Natural killer cell (primary cell): ENCODE results near the gene TGFBI. TPM values are rescaled to one million over a fixed set of nuclear protein-coding genes. Genes with fewer than 3 reads are reported as not detected.

Experiments
- ATAC-seq, 3 donors: fragments of 150-1000 bp in 2 of 3; fragments of 200-7000 bp in 1 of 3; cut with Tn5 transposase; 1 replicate in 1 of 3; 2 replicates in 2 of 3; pipeline ENCODE4 v1.10.0; 2021; ENCODE audit warnings: mild to moderate bottlenecking in 2 of 3, moderate library complexity in 2 of 3
- DNase-seq, 2 donors: peaks; one replicate each; pipeline versions ENCODE4 v3.0.0 to v3.0.0-alpha.2; 2013 to 2021; ENCODE audit warnings: mixed read lengths in 1 of 2
- H3K27ac ChIP-seq: one replicate; pipeline ENCODE4 v1.5.1; 2013; ENCODE audit warnings: mild to moderate bottlenecking, low read length
- H3K27me3 ChIP-seq: one replicate; pipeline ENCODE4 v1.6.1; 2013; ENCODE audit warnings: low read length; ENCODE audit not compliant: control insufficient read depth, insufficient read depth
- H3K36me3 ChIP-seq: one replicate; pipeline ENCODE4 v1.6.1; 2013; ENCODE audit warnings: low read length; ENCODE audit not compliant: control insufficient read depth, insufficient read depth
- H3K4me1 ChIP-seq: one replicate; pipeline ENCODE4 v1.6.1; 2013; ENCODE audit warnings: low read length; ENCODE audit not compliant: control insufficient read depth, insufficient read depth
- H3K4me3 ChIP-seq: one replicate; pipeline ENCODE4 v1.5.1; 2013; ENCODE audit warnings: low read length
- H3K9me3 ChIP-seq: one replicate; pipeline ENCODE4 v1.6.1; 2013; ENCODE audit warnings: low read length; ENCODE audit not compliant: control insufficient read depth, insufficient read depth
- H3K27ac Mint-ChIP-seq, 2 donors: one replicate each; pipeline ENCODE4 v1.8.0; 2022; ENCODE audit warnings: mild to moderate bottlenecking in 2 of 2, mixed read lengths in 2 of 2, moderate library complexity in 1 of 2
- H3K27me3 Mint-ChIP-seq, 2 donors: one replicate each; pipeline ENCODE4 v1.8.0; 2022; ENCODE audit warnings: low read depth in 2 of 2, mixed read lengths in 2 of 2
- H3K36me3 Mint-ChIP-seq: one replicate; pipeline ENCODE4 v1.8.0; 2022; ENCODE audit warnings: mixed read lengths
- H3K4me1 Mint-ChIP-seq, 2 donors: one replicate each; pipeline ENCODE4 v1.8.0; 2022; ENCODE audit warnings: mixed read lengths in 2 of 2
- H3K4me3 Mint-ChIP-seq: one replicate; pipeline ENCODE4 v1.8.0; 2022; ENCODE audit warnings: mild to moderate bottlenecking, moderate library complexity, mixed read lengths
- H3K9me3 Mint-ChIP-seq, 2 donors: one replicate each; pipeline ENCODE4 v1.8.0; 2022; ENCODE audit warnings: mixed read lengths in 2 of 2
- WGBS: methylation state at CpG from one replicate; pipeline ENCODE4 v1.1.7; 2013; ENCODE audit warnings: missing lambda C conversion rate; ENCODE audit not compliant: insufficient coverage; 5-methylcytosine and 5-hydroxymethylcytosine counted together
- intact Hi-C: fragments of 100-400 bp; cut with micrococcal nuclease; formaldehyde crosslinking; loops from one replicate; pipeline ENCODE4 v1.14.2; 2022
- total RNA-seq, 4 donors: library from RNA; stranded (reverse); fragments of 120-200 nt in 1 of 4; gene quantifications; one replicate each; pipeline versions ENCODE4 v1.2.3 to v1.2.4, GENCODE V29; 2013 to 2022
- TF ChIP-seq, protein P1 (sequence below): fragments of 200-600 bp; IDR thresholded peaks from one replicate; pipeline ENCODE4 v1.8.0; 2022; ENCODE audit warnings: antibody characterized with exemption

The TGFBI gene
- total RNA-seq, 3 donors from 2014 or later (not counting 1 experiment from before 2014, with no cell fraction given): 6.7 to 19.6 (median 18.5) TPM

DNA sequence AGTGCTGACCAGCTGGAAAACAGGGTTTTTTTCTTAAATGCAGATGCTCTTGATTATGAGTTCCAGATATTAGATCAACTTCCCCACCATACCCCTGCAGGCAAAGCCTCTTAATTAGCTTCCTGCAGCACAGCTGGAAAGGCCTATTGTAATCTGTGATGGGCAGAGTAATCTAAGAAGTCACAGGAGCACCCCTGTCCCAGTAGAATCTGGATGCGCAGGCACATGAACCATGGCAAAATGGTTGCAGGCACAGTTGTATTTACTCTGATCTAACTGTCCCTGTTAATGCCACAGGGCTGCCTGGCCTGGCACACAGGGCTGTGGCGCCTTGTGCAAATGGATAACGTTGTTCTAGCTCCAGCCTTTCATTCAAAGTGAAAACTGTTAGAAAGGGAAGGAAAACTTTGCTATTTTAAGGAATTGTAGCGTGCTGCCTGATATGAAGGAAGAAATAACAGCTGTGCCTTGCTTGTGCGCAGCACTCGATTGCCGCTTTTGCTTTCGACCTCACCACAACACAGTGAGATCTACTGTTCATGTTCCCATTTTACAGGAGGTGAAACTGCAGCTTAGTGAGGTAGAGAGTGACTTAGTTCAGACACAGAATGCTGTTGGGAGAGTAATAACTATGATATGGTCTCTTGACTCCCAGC lies 2.3 kb downstream of the TGFBI start:
- Mint-ChIP-seq H3K27me3 (peaks cover 12 to 18% of the 10 kb centered on the region in 2 donors), H3K4me3 (no peak overlapping the region), H3K4me1 (peaks cover 13 to 15% of the 10 kb centered on the region in 2 donors), H3K27ac (no peak overlapping the region), H3K9me3 (no peaks in the 10 kb centered on the region), H3K36me3 (no peaks in the 10 kb centered on the region)
- Histone ChIP-seq H3K4me3 (no peak overlapping the region), H3K36me3 (no peaks in the 10 kb centered on the region), H3K27ac (no peak overlapping the region), H3K4me1 (peaks cover 13% of the 10 kb centered on the region), H3K9me3 (no peaks in the 10 kb centered on the region), H3K27me3 (peaks cover 10% of the 10 kb centered on the region)
- no peak for DNase-seq
- 92% methylated on average over 8 of the region's 8 CpGs for WGBS
- TF ChIP-seq, protein P1, sequence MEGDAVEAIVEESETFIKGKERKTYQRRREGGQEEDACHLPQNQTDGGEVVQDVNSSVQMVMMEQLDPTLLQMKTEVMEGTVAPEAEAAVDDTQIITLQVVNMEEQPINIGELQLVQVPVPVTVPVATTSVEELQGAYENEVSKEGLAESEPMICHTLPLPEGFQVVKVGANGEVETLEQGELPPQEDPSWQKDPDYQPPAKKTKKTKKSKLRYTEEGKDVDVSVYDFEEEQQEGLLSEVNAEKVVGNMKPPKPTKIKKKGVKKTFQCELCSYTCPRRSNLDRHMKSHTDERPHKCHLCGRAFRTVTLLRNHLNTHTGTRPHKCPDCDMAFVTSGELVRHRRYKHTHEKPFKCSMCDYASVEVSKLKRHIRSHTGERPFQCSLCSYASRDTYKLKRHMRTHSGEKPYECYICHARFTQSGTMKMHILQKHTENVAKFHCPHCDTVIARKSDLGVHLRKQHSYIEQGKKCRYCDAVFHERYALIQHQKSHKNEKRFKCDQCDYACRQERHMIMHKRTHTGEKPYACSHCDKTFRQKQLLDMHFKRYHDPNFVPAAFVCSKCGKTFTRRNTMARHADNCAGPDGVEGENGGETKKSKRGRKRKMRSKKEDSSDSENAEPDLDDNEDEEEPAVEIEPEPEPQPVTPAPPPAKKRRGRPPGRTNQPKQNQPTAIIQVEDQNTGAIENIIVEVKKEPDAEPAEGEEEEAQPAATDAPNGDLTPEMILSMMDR: no peak
- intact Hi-C loops: no loop called here
- no peak for ATAC-seq

DNA sequence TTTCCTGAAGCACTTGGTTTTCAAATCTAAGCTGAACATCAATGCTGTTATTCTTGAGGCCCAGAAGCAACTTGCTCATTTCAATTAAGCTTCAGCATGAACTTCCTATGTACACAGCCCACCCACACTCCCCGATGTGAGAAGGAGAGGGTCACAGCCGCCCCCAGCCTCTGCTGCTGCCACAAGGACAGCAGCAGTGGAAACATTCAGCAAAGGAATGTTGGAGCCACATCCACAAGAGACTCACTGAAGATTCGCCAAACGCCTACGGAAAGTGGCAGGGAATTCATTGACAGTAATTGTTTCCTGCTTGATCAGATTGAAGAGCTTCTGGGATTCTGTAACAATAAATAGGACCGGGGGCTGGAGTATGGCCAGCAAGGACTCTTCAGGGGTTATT lies 2.9 kb downstream of the TGFBI start:
- 92% methylated on average over 6 of the region's 6 CpGs for WGBS
- peaks cover 20% of the 10 kb centered on the region for H3K4me1 ChIP-seq
- H3K4me3 ChIP-seq: no peak overlapping the region
- H3K36me3 ChIP-seq: no peaks in the 10 kb centered on the region
- peaks cover 10% of the 10 kb centered on the region for H3K27me3 ChIP-seq
- intact Hi-C loops: no loop called here
- Mint-ChIP-seq H3K9me3 (no peaks in the 10 kb centered on the region), H3K36me3 (no peaks in the 10 kb centered on the region), H3K4me1 (peaks cover 19 to 21% of the 10 kb centered on the region in 2 donors), H3K27me3 (peaks cover 12 to 14% of the 10 kb centered on the region in 2 donors), H3K4me3 (no peak overlapping the region), H3K27ac (no peak overlapping the region)
- TF ChIP-seq, protein P1: no peak
- no peak for ATAC-seq
- no peak for DNase-seq
- H3K9me3 ChIP-seq: no peaks in the 10 kb centered on the region
- no peak overlapping the region for H3K27ac ChIP-seq

DNA sequence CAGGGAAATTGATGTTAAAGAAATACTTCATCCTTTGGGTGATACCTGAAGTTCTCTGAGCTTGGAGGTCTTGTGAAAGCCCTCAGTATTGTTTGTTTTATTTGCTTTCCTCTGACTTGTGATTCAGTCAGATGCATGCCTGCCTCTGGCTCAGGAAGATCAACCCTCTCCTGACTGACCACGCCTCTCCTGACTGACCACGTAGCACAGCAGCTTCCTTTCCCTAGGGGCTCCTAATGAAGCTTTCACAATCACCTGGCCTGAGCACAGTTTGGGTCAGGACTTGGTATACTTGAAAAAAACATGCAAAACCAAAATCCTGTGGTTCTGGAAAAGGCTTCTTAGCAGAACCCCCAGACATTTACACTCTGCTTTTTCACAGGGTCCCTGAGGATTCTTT lies 3.8 kb downstream of the TGFBI start:
- Mint-ChIP-seq H3K36me3 (no peaks in the 10 kb centered on the region), H3K27me3 (peaks cover 6% of the 10 kb centered on the region in 2 donors), H3K4me3 (no peak overlapping the region), H3K9me3 (no peaks in the 10 kb centered on the region), H3K27ac (no peak overlapping the region), H3K4me1 (peaks cover 28 to 29% of the 10 kb centered on the region in 2 donors)
- H3K9me3 ChIP-seq: no peaks in the 10 kb centered on the region
- no peak overlapping the region for H3K27ac ChIP-seq
- no peaks in the 10 kb centered on the region for H3K36me3 ChIP-seq
- TF ChIP-seq, protein P1: no peak
- peaks cover 28% of the 10 kb centered on the region for H3K4me1 ChIP-seq
- ATAC-seq (no peak), DNase-seq (no peak)
- intact Hi-C loops: no loop called here
- no peak overlapping the region for H3K4me3 ChIP-seq
- peaks cover 10% of the 10 kb centered on the region for H3K27me3 ChIP-seq
- WGBS: 66% methylated on average over 2 of the region's 2 CpGs

DNA sequence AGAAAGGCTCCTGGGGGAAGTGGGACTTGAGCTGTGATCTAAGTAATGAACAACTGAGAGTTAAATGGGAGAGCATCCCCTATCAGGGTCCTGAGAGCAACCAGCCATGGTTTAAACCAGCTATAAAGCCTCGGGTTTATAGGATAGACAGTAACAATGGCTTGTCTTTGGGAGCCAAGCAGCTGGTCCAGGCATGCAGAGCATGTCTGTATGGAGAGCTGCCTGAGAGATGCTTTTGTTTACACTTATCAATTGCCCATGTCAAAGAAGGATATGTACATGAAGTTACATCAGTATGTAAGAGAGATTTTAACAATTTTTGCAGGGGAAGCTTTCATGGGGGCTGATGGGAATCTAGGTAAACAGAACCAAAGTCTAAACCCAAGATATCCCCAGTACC lies 4.4 kb downstream of the TGFBI start:
- Histone ChIP-seq H3K27ac (no peak overlapping the region), H3K27me3 (peaks cover 8% of the 10 kb centered on the region), H3K36me3 (no peaks in the 10 kb centered on the region), H3K4me1 (peaks cover 32% of the 10 kb centered on the region), H3K9me3 (no peaks in the 10 kb centered on the region), H3K4me3 (no peak overlapping the region)
- no peaks in the 10 kb centered on the region for H3K9me3 Mint-ChIP-seq
- DNase-seq: no peak
- ATAC-seq: no peak
- H3K36me3 Mint-ChIP-seq: no peaks in the 10 kb centered on the region
- 87% methylated on average over 1 of the region's 1 CpG for WGBS
- intact Hi-C loops: no loop called here
- no peak overlapping the region for H3K4me3 Mint-ChIP-seq
- H3K27ac Mint-ChIP-seq: no peak overlapping the region
- TF ChIP-seq, protein P1: no peak
- peaks cover 34 to 36% of the 10 kb centered on the region in 2 donors for H3K4me1 Mint-ChIP-seq
- no peaks in the 10 kb centered on the region for H3K27me3 Mint-ChIP-seq
